ENCODE data around the gene IGSF9B.

Gene IGSF9B

DNA sequence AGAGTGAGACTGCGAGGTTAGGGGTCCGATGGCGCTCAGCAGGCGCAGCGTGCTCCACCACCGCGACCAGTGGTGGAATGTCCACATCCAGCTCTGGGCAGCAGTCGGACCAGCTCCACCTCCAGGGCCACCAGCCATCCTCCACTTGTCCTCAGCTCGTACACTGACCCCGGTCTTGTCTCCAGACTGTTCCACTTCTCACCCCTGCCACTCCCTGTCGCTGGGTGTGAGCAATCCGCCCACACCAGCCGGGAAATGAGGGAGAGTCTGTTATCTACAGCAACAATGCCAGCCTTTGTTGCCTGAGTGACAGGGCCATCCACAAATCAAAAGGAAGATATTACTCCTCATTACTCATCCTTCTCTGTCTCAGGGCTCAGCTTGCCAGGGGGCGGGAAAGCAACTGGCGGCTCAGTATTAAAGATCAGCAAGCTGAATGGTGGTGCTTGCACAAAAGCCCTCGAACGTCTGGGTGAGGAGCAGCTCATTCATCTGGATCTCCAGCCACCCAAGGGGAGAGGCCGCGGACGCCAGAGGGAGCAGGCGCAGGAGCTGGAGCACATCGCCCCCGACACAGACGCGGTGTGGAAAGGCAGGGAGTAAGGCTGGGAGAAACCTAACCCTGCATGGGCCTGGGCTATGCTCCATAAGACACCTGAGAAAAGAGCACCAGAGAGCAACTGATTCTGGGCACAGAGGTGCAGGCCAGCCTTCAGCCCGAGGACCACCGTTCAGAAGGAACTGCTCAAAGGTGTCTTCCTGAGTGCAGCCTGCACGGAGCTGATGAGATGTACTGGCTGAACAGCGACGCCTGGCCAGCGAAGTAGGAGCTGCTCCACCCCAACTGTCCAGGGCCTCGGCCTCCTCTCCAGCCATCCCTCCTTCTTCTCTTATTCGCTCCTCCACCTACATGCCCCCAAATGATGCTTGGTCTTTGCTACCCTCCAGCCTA, 21.9 kb downstream of the IGSF9B start:
- DNase-seq = peak; percentile 25

DNA sequence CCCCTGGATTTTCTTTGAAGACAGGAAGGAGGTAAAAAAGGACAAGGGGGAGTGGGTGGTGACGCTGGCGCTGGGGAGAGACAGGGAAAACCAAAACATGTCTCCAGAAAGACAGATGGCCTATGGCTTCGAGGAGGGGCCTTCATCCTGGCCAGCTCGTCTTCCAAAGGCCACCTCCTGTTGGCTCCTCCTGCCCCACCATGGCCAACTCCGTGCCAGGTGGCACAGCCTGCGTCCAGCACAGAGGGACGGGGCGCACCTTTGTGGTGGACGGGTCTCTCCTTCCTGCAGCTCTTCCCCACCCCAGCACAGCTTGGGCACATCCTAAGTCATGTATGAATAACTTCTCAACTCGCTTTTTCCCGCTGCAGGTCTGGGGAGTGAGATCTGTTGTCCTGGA, 22.7 kb downstream of the IGSF9B start:
- no peak for DNase-seq

DNA sequence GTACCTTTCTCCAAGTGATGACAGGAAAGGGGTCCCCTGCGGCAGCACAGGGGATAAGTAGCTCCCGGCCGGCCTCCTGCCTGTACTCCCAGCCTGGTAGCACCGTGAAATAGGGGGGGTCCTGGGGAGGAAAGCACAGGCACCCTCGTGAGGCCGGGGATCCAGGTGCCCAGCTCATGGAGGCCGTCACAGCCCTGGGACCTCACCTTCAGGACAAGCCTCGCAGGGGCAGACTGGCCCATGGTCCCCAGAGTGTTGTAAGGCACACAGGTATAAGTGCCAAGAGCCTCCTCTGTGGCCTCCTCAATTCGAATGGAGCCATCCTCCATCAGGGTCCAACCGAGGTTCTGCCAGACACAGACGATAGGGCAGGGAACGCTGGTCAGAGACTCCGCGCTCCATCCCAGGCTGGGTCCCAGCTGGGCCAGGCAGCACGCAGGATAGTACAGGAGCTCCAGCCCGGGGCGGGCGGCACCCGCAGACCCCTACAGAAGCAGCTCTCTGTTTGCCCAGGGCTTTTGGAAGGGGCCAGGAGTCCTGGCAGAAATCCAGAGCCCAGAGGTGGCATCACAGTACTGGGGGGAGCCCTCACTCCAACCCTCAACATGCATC, 25.2 kb downstream of the IGSF9B start:
- DNase-seq = no peak

DNA sequence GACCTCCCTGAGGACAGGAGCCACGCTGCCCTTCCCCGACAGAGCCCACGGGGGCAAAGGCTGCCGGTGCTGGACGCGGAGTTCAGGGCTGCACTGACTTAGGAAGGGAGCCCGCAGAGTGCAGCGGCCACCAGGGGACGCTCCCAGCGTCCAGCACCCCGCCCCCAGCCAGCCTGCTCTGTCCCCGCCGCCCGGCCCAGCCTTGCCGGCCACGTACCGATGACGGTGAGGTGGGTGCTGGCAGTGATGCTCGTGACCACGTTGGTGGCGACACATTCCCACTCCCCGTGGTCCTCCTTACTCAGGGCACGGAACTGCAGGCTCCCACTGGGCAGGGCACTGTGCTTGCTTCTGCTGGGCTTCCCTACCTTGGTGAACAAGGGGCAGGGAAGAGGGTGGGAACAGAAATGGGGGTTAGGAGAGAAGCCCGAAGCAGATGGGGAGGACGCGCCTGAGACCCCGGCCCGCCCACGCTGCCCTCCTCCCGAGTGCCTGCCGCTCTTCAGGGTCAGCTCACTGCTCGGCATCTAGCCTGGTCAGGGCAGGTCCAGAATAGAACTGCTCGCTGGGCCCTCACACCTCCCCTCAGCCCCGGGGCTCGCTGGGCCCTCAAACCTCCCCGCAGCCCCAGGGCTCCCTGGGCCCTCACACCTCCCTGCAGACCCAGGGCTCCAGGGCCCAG, 25.9 kb downstream of the IGSF9B start:
- DNase-seq = no peak

DNA sequence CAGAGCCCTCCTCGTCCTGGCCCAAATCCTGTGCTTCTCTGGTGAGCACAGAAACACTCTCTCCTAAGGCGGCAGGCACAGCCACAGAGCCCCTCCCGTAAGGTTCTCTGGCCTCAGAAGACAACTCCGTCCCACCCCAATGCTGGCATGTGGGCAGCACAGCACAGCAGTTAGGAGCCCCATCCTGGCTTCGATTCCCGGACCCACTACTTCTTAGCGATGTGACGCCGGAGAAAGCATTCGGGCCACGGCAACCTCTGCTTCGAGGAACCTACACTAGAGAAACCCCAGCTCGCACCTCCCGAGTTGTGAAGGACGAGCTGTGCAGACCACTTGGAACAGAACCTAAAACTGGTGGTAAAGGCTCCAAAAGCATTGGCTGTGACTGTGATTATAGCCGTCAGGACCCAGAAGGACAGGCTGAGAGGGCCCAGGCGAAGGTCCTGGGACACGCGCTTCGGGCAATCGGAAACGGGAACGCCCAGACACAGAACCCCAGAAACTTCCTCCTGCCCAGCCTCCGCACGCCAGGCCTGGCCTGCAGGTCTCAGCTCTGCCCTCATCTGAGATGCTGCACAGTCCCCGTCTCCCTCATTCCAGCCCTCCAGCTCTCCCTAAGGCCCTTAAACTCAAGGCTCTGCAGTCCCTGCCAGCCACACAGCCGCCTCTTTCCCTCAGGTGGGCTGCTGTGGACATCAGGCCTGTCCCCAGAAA, 26.6 kb downstream of the IGSF9B start:
- DNase-seq = no peak

DNA sequence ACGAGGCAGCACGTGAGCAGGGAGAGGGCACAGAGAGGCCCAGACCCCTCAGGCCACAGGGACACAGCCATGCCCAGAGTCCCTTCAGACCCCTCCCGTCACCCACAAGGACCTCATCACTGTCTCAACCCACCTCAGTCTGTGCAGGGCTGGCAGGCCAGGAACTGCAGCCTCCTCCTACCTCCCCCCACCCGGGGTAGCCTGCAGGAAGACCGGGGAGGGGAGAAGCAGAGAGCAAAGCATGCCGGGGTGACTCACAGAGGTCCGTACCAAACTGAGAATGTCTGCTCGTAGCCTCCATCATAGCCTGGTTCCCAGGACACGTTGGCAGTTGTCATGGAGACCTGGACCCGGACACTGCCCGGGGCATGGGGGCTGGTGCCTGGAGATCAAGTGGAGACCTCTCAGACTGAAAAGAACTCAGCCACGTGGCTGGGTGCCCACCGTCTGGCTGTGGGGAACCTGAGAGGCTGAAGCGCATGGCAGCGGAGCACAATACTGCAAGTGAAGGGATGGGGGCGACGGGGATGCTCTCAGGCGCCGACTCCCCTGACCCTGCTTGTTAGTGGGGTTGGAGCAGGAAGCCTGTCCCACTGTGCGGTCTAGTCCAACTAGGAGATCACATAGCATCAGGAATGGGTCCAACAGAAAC, 27.2 kb downstream of the IGSF9B start:
- no peak for DNase-seq

DNA sequence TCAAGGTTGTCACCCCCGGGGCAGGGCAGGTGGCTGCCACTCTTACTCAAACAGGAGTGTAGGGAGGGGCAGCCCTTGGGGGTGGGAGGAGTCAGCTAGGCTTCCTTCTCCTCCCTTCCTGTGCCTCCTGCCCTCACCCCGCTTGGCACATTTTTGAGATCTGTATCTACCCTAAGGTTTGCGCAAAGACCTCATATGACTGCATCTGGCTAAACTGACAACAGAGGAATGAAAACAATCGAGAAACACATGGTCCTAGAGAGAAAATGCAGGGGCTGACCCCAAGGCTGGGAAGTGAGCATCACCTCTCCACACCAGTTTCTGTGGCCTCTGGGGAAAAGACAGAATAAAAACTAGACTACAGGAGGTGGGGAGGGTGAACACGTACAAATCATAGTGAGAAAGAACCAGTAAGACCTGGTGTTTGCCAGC, 28.1 kb downstream of the IGSF9B start:
- no peak for DNase-seq

DNA sequence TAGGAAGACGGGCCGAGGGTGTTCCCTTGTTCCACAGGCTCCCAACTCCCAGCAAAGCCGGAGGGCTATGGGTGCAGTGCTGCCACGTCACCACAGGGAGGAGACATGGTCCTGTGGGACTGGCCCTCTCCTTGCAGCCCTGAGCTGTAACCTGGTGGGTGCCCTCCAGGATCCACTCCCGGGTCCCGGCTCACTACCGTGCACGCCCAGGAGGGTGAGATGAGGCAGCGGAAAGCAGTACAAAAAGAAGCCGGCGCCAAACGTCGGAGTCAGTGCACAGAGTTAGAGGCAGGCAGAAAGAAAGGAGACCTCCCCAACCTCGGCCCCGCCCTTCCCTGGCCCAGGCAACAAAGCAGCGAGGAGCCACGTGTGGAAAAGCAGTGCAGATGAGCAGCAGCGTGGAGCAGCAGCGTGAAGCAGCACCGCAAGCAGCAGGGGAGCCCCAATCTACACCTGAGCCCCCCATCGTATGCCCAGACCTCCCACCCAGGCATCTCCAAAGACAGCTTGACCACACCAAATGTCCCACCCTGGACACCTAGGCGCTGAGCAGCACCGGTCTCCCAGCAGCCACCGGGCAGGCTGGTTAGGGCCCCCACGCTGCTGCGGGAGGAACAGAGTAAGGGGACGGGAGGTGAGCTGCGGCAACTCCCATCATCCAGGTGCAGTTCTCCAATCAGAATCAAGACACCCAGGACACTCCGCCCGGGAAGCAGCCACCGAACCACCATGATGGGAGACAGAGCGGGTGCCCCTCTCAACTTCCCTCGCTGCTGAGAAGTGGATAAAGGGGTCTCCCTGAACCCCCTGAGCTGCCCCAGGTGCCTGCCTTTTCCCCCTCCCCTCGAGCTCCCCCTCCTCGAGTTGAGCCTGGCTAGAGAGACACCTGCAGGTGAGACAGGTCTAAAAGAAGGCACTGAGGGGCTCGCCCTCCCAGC, 28.8 kb downstream of the IGSF9B start:
- peak; percentile 26 for DNase-seq

DNA sequence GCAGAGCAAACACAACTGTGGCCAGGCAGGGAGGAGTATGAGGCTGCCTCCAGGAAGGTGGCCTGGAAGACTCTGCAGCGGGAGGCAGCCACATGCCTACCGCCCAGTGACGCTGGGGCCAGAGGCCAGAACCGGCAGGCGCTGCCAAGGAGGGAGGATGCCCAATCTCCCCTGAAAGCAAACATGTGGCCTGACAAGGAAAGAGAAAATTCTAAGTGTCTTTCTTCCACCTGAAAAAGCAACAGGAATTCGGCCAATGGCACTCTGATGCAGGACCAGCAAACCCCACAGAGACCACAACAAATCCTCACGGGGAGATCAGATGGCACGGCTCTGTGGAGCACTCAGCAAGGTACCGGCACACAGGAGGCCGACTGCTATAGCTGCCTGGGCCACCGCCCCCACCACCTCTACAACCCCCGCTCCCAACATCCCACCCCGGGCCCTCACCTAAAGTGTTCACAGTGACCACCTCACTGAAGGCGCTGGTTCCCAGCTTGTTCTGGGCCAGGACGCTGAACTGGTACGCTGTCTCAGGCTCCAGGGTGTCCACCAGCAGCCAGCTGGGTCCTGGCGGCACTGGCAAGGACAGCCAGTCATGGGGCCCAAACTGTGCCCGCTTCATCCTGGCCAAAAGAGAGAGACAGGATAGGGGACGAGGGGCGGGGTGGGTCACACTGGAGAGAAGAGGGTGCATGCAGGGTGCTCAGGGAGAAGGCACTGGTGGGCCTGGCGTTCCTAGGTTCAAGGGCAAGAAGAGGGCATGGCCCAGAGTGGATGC, 30.1 kb downstream of the IGSF9B start:
- DNase-seq = no peak

DNA sequence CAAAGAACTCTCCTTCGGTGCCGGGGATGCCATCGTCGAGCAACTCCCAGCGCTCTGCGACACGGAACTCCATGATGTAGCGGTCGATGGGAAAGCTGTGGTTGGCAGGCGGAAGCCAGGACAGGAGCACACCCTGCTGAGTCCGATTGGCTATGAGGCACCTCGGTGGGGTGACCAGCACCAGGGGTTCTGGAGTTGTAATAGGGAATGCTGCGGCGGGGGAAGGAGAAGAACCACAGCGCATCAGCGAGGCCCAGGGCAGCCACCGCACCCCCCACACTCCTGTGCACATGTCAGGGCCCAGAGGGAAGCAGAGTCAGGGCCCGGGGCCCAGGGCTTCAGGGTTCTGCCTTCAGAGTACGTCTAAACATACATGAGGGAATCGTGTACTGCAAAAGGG, 31.0 kb downstream of the IGSF9B start:
- DNase-seq = no peak

DNA sequence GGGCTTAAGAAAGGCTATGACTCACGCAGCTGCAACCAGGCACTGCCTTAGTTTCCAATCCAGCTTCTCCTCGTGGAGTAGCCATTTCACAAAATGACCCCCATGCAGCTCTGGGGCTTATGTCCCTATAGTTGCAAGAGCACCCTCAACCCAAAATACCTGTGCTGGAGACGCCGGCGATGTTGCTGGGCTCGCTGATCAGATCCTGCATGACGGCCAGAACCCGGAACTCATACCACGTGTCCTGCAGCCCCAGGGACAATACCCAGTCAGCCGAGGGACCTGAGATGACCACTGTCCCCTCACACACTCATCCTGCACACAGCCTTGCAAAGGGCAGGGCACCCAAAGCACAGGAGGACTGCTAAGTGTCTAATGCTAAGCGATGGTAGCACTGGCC, 32.1 kb downstream of the IGSF9B start:
- DNase-seq = no peak

DNA sequence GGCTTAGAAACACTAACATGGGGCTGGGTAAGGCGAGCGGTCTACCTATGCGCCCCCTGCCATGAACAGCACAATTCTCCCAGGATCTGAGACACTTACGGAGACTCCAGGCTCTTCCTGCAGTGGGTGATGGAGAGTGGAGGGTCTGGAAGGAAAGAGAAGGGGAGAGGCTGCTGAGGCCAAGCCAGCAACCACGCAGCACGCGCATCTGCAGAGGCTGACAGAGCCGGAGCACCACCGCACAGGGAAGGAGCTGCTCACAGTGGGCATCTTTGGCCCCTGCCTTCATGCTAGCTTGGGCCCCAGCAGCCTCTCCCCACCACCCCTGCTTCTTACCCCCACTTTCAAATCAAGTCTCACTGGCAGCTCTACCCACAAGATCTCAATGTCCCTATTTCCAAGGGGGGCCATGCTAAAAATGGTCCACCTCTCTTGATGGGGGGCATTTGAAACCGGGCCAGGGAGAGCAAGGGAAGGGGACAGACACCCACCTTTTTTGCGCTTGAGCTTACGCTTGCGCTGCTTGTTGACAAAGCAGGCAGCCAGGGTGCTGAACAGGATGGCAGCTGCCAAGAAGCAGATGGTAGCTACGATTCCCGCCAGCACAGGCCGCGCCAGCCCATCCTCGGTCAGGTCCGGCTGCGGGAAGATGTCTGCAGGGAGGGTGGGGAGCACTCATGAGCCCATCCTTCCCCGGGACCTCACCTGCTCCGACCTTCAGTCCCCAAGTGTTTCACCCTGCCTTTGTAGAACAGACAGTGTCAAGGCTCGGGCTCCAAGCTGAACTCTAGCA, 34.5 kb downstream of the IGSF9B start:
- no peak for DNase-seq

DNA sequence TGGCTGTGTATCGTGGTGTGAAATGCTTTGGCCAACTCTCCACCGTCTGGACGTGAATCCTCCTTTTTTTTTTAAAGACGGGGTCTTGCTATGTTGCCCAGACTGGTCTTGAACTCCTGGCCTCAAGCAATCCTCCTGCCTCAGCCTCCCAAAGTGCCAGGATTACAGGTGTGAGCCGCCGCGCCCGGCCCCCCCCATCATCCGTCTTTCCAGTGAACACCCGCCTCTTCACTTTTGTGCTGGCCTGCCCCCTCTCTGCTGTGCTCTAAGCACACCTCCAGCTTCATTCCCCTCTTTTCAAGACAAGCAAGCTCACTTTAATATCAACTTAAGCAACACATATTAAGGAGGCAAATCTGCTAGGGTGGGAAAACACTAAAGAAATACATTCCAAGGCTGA, 35.3 kb downstream of the IGSF9B start:
- DNase-seq = no peak

DNA sequence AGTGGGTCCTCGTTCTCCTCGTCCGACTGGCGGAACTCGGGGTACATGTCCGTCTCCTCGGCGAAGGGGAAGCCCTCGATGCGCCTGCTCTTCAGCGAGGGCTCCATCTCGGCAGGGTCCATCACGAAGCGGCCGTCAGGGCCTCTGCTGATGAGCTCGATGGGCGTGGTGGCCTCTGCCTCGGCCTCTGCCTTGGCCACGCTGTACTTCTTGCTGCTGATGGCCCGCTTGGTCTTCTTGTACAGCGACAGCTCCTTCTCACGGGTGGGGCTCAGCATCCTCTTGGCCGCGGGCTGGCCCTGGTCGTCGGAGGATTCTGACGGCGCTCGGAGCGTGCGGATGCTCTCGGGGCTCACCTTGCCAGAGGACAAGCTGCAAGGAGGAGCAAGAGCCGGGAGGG, 35.7 kb downstream of the IGSF9B start:
- DNase-seq = no peak

DNA sequence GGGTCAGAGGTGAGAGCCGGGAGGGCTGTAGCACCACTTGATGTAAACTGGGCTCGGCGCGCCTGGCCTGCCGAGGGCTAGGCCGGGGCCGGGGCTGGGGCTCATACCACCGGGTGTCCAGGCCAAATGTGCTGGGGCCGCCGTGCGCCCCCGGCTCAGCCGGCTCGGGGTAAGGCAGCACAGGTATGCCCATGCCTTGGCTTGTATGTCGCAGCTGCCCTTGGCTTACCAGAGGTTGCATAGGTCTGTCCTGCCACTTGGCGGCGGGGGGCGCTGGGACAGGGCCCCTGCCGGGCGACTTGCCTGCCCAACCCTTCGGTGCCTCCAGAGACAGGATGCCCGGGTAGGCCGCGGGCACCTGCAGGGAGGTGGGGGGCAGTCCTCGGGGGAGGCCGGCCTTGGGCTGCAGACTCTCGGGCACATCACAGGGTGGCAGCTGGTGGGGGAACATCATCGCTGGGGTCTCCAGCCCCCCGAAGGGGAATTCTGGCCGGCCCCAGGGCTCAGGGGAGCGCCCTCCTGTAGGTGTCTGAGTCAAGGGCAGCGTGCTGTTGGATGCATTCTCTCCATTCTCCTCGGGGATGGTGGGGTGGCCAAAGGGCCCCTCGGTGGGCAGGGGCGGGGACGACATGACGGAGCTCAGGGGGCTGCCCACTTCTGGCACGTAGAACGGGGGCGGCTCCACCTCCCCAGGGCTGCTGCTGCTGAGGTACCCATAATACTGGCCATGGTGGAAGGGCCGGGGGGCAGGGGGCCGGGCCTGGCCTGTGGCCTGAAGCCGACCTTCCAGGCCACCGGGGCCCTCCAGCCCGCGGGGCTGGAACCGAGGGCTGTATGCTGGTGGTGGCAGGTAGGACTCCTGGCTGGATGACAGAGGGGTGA, 36.4 kb downstream of the IGSF9B start:
- DNase-seq = no peak

DNA sequence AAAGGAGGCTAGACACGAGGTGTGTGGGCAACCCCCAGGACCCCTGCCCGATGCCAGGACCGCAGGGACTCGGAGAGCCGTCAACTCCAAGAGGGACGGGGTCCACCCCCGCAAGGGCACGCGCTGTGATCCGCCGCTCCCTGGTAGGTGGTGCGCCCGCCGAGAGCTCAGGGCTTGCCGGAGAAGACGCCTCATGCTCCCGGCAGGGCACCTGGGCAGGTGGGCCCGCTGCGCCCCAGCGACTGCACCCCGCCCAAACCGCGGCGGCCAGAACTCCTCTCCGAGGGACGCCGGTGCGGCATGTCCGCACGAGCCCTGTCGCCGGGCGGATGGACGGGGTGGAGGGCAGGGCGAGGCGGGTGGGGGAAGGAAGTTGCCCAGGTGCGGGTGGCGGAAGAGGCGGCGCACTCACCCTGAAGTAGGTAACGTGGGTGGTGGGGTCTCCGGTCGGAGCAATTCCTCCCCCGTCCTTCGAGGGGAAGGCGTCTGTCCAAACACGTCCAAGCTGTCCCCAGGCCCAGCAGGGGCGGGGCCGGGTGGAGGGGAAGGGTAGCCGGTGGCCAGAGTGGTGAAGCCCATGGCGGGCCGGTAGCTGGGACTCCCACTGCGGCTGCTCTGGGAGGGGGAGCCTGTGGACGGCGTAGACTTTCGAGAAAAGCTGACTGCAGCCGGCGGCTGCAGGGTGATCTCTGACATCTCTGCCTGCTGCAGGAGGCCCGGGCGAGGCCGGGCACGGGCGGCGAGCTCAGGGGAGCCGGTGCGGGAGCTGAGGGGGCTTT, 37.2 kb downstream of the IGSF9B start:
- DNase-seq = no peak

DNA sequence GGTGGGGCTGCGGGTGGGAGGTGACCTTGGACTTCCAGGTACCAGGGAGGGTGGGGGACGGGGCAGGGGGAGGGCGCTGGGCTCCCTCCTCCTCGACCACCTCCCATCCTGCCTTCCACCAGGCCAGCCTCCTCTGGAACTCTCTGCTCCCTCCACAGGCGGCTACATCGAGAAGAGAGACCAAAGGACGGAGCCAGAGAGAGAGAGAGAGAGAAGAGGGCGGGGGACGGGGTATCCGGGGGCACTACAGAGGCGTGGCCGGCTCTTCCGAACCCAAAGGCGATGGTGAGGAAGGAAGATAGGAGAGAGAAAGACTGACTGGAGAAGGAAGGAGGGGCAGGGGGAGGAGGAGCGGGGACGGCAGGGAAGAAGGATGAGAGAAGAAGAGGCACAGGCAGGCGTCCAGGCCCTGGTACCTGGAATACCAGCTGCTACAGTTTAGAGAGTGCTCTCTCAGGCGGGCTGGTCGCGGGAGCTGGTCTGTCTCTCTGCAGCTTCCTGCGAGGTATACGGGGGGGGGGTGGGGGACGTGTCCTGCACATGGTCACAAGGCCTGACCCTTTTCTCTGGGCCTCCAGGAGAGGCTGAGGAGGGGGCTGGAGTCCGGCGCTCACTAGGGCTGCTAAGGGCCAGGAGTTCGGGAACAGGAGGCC, 38.0 kb downstream of the IGSF9B start:
- DNase-seq = no peak
